Peyer's patch (tissue), 4 donors: ENCODE results near the gene AK5.

Source experiments
- POLR2A ChIP-seq, 2 donors: fragments of 450-650 bp; IDR thresholded peaks; one replicate each; pipeline ENCODE4 v1.5.1; 2017; ENCODE audit warnings: antibody characterized with exemption in 2 of 2, mild to moderate bottlenecking in 2 of 2, moderate library complexity in 2 of 2
- TF ChIP-seq, protein P1 (sequence below), 6 experiments: fragments of 450-650 bp in 4 of 6; fragments of 200-600 bp in 2 of 6; sonication (generic) in 1 of 6; IDR thresholded peaks; one replicate each; pipeline ENCODE4 v1.5.1; 2017 to 2019; ENCODE audit warnings: antibody characterized with exemption in 6 of 6, mild to moderate bottlenecking in 3 of 6, moderate library complexity in 1 of 6

DNA sequence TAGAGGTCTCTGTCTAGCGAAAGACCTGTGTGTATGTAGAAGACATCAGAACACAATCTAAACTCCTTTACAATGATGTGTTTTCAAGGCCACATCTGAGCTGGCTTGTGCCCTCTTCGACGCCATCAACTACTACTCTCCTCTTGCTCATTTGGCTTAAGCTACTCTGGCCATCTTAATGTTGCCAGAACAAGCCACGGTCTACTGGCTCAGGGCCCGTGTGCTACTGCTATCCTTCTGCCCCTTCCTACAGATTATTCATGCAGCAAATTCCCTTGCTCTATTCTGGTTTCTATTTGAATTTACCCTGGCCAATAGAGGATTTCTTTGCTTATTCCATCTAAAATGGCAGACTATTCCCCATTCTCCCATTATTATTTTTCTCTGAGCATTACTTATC is 278.9 kb downstream of the AK5 start:
- TF ChIP-seq, protein P1, sequence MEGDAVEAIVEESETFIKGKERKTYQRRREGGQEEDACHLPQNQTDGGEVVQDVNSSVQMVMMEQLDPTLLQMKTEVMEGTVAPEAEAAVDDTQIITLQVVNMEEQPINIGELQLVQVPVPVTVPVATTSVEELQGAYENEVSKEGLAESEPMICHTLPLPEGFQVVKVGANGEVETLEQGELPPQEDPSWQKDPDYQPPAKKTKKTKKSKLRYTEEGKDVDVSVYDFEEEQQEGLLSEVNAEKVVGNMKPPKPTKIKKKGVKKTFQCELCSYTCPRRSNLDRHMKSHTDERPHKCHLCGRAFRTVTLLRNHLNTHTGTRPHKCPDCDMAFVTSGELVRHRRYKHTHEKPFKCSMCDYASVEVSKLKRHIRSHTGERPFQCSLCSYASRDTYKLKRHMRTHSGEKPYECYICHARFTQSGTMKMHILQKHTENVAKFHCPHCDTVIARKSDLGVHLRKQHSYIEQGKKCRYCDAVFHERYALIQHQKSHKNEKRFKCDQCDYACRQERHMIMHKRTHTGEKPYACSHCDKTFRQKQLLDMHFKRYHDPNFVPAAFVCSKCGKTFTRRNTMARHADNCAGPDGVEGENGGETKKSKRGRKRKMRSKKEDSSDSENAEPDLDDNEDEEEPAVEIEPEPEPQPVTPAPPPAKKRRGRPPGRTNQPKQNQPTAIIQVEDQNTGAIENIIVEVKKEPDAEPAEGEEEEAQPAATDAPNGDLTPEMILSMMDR (IDR thresholded peaks at IDR 0.05) = no peak
- no peak for TF ChIP-seq POLR2A (IDR thresholded peaks at IDR 0.05)
